NCI-H524 treated with DMSO at 0.1 percent for 48 hours (cell line): ENCODE results near the gene NEGR1.
"Not testable (repeated sequence)": the region's sequence is repeated elsewhere in the genome, so short reads cannot be mapped to it uniquely, and the experiment has no call there.

ENCODE experiments used
- DNase-seq: peaks from one replicate; lab custom pipeline; 2025; lab: John Stamatoyannopoulos, UW

The NEGR1 gene

DNA sequence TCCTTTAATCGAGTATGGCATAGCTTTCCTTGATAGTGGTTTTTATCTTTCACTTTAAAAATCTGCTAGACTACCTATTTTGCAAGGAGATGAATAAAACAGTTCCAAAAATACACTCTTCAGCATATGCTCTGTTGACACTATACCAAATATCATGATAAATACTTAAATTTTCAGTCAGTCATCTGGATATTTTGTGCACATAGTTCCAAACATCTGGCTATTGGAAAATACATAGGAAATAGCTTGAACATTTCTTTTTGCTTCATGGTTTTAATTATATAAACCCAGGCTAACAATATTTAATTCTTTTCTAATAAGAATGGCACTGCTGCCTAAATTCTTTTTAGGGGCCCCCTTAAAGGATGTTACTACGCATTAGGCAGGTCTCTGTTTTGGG is 342.1 kb downstream of the NEGR1 start:
- no peak for DNase-seq

DNA sequence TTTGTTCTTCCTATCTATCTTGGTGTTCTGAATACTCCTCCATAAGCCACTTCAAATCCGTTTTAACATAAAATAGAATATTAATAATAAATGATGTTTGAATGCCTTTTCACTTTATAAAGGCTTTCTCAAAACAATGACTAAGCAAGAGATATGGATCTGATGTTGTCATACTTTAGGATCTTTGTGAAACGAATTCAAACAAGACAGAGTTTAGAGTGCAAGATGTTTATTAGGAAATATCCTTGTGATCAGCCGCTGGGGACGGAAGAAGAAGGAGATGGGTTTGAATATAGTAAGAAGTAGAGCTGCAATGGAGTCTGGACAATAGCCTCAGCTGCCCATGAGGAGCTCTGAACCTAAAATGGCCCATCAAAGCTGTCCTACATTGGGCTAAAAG is 351.8 kb downstream of the NEGR1 start:
- no peak for DNase-seq

GRCh38 chr1:71921935-71922559 is 360.3 kb downstream of the NEGR1 start:
- DNase-seq = no peak

- DNase-seq = no peak
Observed at GRCh38 chr1:71921204-71921603, 361.1 kb downstream of the NEGR1 start.

GRCh38 chr1:71920556-71920955 is 361.8 kb downstream of the NEGR1 start:
- no peak for DNase-seq

- DNase-seq = peak; percentile 36
Observed at GRCh38 chr1:71919811-71920509, 362.4 kb downstream of the NEGR1 start.

DNA sequence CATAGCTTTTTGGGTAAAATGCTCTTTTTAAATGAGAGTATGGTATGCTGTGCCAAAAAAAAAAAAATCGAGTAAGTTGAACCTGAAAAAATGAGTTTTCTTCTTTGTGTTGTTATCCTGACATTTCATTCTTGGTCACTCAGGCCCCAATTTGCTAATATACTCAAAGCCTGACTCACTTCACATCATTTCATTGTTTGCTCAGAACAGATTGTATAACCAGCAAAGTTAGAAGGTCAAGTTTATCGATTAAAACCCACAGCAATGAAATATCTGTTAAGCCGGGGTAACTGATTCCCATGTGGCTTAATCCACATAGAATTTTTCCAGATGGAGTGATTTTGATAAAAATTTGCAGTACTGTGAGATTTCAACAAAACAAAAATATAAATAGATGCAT is 363.7 kb downstream of the NEGR1 start:
- DNase-seq = no peak

DNA sequence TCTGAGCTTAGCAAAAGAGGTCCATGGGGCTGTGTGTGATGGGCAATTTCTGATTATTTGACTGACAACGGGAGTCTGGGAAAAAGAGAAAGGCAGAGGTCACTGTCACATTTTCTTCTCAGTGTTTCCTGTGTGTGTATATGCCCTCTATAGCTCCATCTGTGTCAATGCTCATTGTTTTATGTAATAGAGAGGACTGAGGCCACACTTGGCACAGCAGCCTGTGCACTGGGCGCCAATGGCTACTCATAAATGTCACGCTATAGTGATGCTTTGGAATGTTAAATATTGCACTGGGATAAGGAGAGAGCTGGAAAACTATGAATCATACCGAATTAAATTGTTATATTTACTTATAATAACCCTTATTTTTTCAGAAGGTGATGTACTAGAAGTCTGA is 365.4 kb downstream of the NEGR1 start:
- DNase-seq = no peak

DNA sequence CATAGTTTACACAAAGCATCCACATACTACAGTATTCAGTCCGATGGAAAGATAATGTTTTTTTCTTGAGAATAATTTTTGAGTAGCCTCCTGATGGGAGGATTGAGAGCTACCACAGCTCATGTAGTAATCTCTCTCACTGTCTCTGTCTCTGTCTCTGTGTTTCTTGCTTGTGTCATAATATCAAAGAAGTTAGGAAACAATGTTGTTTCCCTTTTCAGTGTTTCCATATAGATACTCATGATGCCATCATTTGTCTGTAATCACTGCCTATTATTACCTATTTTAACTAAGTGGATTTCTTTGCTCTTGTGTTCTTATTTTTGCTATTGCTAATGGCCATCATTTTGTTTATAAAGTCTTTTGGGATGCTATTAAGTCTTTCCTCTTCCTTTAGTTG is 367.7 kb downstream of the NEGR1 start:
- no peak for DNase-seq

GRCh38 chr1:71908871-71909390 is 373.4 kb downstream of the NEGR1 start:
- DNase-seq = no peak

- no peak for DNase-seq
Observed at GRCh38 chr1:71908303-71908702, 374.0 kb downstream of the NEGR1 start.

GRCh38 chr1:71899881-71900280 is 382.5 kb downstream of the NEGR1 start:
- DNase-seq = no peak

DNA sequence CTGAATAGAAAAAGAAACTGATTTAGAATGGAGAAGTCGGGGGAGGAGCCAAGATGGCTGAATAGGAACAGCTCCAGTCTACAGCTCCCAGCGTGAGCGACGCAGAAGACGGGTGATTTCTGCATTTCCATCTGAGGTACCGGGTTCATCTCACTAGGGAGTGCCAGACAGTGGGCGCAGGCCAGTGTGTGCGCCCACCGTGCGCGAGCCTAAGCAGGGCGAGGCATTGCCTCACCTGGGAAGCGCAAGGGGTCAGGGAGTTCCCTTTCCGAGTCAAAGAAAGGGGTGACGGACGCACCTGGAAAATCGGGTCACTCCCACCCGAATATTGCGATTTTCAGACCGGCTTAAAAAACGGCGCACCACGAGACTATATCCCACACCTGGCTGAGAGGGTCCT is 394.2 kb downstream of the NEGR1 start:
- not testable (repeated sequence) for DNase-seq

DNA sequence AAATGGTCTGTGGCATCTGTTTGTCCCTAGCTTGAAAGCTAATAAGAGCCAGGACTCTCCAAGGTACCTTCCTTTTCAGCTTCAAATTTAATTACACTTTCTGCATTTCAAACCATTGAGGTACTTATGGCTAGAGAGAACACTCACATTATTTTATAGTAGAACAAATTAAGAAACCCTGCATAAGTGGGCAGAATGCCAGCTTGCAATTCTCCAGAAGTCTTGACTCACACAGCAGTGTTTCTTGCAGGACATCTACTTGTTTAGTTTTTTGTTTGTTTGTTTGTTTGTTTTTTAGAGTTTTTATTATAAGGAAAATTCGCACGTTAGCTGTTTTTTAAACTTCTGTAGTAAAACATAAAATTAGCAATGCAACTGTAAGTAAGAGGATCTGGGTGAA is 397.2 kb downstream of the NEGR1 start:
- DNase-seq = no peak

DNA sequence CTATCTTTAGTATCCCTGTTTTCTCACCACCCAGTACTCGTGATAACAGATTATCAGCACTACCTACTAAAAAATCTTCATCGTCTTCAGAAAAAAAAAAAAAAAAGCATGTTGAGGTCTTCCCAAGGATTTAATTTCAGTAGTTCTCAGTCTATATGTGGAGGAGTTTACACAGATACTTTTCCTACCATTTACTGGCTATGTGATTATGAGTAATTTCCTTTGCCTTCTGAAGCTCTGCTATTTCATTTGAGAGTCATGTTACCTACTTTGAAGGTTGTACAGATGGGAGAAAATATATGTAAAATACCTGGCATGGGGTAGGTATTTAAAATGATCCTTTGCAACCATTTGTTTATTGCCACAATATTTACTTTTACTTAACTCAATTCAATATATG is 399.7 kb downstream of the NEGR1 start:
- no peak for DNase-seq

GRCh38 chr1:71882226-71882625 is 400.1 kb downstream of the NEGR1 start:
- DNase-seq = no peak

GRCh38 chr1:71881611-71882010 is 400.7 kb downstream of the NEGR1 start:
- DNase-seq = no peak

DNA sequence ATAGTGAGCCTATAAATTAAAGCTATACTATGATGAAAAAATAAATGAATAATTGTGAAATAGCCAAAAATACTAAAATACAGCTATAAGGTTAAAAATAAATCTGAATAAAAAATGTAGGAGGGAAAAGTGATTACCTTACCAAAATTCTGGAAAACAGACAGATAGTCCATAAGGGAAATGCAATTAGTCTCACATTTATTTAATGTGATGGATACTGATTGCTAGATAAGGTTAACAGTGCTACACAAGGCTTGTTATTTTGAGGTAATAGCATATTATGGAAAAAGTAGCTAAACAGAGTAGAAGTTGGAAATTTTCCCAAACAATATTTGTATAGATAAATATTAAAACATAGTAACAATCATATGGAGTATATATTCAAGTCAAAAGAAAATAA is 413.0 kb downstream of the NEGR1 start:
- no peak for DNase-seq

GRCh38 chr1:71862756-71863155 is 419.6 kb downstream of the NEGR1 start:
- no peak for DNase-seq

GRCh38 chr1:71861022-71861421 is 421.3 kb downstream of the NEGR1 start:
- no peak for DNase-seq

GRCh38 chr1:71859806-71860205 is 422.5 kb downstream of the NEGR1 start:
- no peak for DNase-seq

DNA sequence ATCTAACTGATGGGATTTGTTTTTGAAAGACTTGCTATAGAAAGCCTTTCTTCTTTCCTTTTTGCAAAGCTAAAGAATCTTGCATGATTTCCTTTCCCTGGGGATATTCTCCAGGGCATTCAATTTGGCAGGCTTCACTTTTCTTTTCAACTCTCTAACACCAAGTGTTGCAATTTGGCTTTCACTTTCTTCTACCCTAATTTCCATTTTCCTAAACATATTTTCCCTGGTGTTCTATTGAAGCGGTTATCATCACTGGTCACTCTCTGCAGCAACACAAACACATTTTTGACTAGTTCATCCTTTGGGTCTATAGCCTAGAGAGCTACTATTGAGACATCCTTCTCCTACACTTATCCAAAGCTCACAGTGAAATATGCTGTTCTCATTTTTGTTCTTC is 424.5 kb downstream of the NEGR1 start:
- no peak for DNase-seq

DNA sequence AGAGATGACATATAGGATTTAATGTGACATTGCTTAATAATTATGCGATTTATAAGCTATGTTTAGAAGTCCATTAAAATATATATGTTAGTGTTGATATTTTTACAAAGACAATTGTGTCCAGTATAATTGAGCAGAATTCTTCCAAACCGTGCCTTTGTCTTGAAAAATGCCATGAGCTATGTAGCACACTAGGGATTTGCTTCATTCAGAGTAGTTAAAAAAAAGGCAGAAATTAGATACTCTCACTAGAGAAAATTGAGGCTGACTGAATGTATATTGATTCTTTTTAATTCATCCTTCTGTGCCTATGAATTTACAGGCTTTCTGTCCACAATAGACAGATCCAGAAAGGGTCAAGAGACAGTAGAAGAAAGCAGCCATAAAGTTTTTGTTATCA is 429.0 kb downstream of the NEGR1 start:
- DNase-seq = no peak

DNA sequence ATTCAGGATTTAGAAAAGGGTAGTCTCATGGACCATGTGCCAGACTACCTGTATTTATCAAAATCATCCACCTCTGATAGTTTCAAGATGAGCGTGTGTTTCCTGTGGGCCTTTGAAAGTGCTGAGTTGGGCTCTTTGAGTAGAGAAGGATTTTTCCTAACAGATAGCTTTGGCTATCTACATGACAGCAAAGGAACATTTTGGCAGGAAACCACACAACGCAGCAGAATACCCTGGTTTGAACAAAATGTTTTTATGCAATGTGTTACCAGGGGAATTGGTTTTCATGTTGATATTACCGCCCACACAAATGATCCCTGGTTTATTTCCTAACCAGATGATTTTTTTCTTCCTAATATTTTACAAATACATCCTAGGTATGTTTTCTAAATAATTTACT is 431.4 kb downstream of the NEGR1 start:
- DNase-seq = no peak
